Measurements from ENCODE around the gene GRIK2.
"Not testable (repeated sequence)": the region's sequence is repeated elsewhere in the genome, so short reads cannot be mapped to it uniquely, and the experiment has no call there.

Gene GRIK2

DNA sequence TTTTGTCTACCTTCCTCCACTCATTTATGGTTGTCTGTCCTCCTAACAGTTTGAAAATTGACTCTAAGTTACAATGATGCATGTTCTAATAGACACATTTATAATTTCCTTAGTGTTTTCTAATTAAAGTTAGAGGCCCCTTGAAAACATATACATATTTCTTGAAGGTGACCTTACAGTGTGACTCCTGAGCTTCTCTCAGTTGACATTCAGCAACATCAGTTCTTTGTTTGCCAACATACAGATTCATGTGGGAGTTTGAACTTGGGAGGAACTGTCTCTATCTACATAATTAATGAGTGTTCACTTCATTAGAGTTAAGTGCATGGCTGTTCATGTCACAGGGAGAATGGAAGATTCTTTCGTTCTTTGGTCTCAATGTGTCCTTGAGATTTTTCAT, 658.2 kb downstream of the GRIK2 start:
- DNase-seq, result no peak

GRCh38 chr6:102064142-102064541, 670.6 kb downstream of the GRIK2 start:
- no peak for DNase-seq

DNA sequence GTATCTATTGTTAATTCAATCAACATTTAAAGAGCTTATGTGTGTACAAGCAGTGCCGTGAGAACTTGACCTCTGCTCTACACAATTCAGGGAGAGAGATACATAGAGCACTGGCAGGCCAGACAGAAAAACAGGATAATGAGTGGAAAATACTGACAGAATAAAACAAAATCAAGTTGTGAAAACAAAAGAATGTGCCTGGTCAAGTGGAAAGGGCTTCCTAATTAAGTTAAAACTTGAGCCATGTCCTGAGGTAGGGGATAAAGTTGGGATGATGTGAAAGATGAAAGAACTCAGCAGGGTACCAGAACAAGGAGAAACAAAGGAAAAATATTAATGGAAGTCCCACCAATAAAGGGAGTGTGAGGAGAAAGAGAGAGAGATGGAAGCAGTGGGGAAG, 672.8 kb downstream of the GRIK2 start:
- DNase-seq, result no peak

DNA sequence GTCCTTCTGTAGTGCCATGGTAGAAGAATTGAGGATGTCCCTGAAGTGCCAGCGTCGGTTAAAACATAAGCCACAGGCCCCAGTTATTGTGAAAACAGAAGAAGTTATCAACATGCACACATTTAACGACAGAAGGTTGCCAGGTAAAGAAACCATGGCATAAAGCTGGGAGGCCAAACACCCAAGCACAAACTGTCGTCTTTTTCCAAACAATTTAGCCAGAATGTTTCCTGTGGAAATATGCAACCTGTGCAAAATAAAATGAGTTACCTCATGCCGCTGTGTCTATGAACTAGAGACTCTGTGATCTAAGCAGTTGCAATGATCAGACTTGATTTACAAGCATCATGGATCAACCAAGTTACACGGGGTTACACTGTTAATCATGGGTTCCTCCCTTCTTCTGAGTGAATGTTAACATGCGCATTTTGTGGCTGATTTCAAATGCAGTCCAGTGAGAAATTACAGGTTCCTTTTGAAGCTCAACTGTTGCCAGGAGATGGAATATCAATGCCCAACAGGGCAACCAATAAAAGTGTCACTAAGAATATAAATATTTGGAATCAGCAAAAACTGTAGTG, 674.9 kb downstream of the GRIK2 start:
- no peak for DNase-seq

- no peak for DNase-seq
Measured at GRCh38 chr6:102075539-102075938, 682.0 kb downstream of the GRIK2 start.

- DNase-seq, result no peak
Measured at GRCh38 chr6:102085257-102085656, 691.7 kb downstream of the GRIK2 start.

DNA sequence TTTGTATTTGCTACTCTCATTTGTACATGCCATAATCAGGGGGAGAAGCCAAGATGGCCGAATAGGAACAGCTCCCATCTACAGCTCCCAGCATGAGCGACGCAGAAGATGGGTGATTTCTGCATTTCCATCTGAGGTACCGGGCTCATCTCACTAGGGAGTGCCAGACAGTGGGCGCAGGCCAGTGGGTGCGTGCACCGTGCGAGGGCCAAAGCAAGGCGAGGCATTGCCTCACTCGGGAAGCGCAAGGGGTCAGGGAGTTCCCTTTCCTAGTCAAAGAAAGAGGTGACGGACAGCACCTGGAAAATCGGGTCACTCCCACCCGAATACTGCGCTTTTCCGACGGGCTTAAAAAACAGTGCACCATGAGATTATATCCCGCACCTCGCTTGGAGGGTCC, 694.7 kb downstream of the GRIK2 start:
- DNase-seq, result not testable (repeated sequence)

DNA sequence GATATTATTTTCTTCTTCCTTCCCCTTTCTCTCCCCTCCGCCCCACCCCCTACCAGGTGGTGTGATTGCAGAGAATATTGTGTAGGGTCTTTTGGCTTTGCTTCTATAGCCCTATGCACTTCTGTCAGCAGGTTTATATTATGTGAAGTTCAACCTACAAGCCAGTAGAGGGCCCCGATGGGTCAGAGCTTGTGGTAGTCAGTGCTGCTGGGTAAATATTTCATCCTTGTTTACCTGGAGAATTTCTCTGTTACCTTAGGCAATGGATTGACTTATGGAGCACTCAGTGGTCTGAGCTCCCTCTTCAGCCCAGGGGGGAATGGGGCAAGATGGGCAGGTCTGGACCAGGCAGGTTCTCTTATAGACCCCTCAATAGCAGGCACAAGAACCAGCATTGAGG, 720.9 kb downstream of the GRIK2 start:
- no peak for DNase-seq

DNA sequence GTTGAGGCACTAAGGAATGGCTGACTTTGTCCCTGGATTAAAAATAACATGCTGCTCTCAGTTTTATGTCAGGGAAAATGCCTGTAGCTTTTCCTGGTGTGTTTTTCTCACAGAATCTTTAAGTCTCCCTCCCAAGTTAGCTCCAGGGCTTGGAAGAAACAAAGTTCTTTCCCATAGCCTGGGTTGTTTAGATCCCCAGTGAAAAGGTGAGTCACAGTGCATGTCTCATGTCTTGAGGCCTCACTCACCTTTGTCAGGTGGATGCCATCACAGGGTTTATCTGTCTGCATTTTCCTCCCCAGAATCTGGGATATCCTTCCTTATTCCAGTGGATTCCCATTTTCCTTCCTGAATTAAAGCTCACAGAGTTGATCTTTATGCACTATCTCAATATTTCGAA, 722.4 kb downstream of the GRIK2 start:
- no peak for DNase-seq

DNA sequence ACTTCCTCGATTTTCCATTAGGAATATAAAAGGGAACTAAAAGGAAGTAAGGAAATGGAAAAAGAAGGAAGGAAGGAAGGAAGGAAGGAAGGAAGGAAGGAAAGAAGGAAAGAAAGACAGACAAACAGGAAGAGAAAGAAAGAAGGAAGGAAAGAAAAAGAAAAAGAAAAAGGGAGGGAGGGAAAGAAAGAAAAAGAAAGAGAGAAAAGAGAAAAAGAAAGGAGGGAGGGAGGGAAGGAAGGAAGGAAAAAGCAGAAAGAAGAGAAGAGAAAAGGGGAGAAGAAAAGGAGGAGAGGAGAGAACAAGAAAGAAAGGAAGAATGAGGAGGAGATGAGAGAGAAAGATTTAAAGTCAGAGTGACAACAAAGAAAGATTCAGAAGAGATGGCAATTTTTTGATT, 724.5 kb downstream of the GRIK2 start:
- DNase-seq, result no peak

Data from cortex of kidney (tissue), 1 donor.